Measurements from ENCODE around the gene DDX59. TPM values are rescaled to one million over a fixed set of nuclear protein-coding genes. Genes with fewer than 3 reads are reported as not detected.
A peak's percentile ranks its signal among the peaks of the same experiment; 100 is the strongest.

DDX59 gene
- total and polyA plus RNA-seq, 9 of the 15 experiments (the other 6 are each of a cell fraction or from before 2014, with no cell fraction given) = 8.3 to 30.4 (median 19.8) TPM

DNA sequence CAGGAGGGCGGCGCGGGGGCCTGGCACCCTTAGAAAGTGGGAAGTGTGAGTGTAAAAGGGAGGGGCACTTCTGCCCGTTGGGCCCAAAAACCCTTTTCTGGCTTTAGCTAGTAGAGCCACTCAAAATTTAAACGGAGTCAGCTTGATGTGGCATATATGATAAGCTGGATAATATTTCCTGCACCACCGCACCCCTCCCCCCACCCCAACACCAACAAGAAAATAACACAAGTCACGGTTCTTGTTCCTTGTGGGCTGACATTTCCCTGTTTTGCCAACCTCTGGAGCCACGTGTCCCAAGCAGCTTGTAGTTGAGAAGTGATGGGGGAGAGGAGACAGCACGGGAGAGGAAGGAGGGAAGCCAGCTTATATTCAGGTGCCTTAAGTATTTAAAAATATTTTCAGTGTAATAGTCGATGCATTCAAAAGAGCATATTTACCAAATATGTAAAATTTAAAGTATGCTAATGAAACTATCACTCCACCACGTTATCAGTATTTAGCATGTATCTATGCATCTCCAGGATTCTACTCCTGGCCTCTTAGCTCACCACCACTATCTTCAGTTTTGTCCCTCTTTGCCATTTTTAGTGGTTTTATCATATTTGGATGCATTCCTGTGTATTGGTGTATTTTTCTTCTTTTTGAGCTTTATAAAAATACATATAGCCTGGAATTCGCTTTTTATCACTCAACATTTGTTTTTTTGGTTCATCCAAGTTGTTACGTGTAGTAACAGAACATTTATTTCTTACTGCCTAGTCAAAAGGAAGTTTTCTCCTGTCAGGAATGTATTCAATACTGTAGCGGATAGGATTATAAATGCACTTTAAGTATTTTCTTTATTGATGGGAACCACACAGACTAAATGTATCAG, 773 bp upstream of the DDX59 start (continued):
- TF ChIP-seq, protein P1, sequence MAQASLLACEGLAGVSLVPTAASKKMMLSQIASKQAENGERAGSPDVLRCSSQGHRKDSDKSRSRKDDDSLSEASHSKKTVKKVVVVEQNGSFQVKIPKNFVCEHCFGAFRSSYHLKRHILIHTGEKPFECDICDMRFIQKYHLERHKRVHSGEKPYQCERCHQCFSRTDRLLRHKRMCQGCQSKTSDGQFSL (CRISPR knock-in tag; IDR thresholded peaks at IDR 0.05) = peak; percentile 64; the same call in 1 of the 2 replicates
- TF ChIP-seq, protein P1 (tag; IDR thresholded peaks at IDR 0.05) = 0 out of 4 replicates have a peak, but pooled peaks of 1 of the 2 experiments have one; percentile 51
- peak; percentile 58 for TF ChIP-seq ATF7 (IDR thresholded peaks at IDR 0.05)
- peak in 1 of 2 experiments; percentile 34; a peak in 3 of 4 replicates for TF ChIP-seq ARNT (IDR thresholded peaks at IDR 0.05)
- TF ChIP-seq, protein P2, sequence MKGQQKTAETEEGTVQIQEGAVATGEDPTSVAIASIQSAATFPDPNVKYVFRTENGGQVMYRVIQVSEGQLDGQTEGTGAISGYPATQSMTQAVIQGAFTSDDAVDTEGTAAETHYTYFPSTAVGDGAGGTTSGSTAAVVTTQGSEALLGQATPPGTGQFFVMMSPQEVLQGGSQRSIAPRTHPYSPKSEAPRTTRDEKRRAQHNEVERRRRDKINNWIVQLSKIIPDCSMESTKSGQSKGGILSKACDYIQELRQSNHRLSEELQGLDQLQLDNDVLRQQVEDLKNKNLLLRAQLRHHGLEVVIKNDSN (CRISPR knock-in tag; IDR thresholded peaks at IDR 0.05) = peak; percentile 86
- TF ChIP-seq POLR2H (tag; IDR thresholded peaks at IDR 0.05; ENCODE audit: low read depth) = peak; percentile 44; the same call in 1 of the 2 replicates
- TF ChIP-seq RBFOX2 (IDR thresholded peaks at IDR 0.05; ENCODE audit: low read depth, low read length) = no peak
- peak; percentile 70 for TF ChIP-seq MXI1 (IDR thresholded peaks at IDR 0.05; ENCODE audit: low read depth, low read length)
- peak; percentile 86 to 91 for TF ChIP-seq FOXK2 (conservative IDR thresholded peaks at IDR 0.05 in 1 of 2, IDR thresholded peaks at IDR 0.05 in 1 of 2; ENCODE audit: low read depth in 2 of 2)
- TF ChIP-seq KDM1A (IDR thresholded peaks at IDR 0.05) = peak; percentile 4 to 12; a peak in 2 of 4 replicates
- TF ChIP-seq FOXA3 (CRISPR knock-in tag; conservative IDR thresholded peaks at IDR 0.05 in 1 of 2, IDR thresholded peaks at IDR 0.05 in 1 of 2) = no peak
- TF ChIP-seq LCOR (CRISPR knock-in tag; IDR thresholded peaks at IDR 0.05) = peak; percentile 21; the same call in 1 of the 2 replicates
- no peak for TF ChIP-seq UBTF (IDR thresholded peaks at IDR 0.05; ENCODE audit: borderline replicate concordance in 1 of 2, low read depth in 2 of 2, low read length in 2 of 2)
- TF ChIP-seq CTBP1 (IDR thresholded peaks at IDR 0.05; ENCODE audit: borderline replicate concordance) = peak; percentile 52; the same call in 1 of the 2 replicates
- no peak; the same call in 1 of the 2 replicates for TF ChIP-seq ILF3 (IDR thresholded peaks at IDR 0.05; ENCODE audit: borderline replicate concordance)
- TF ChIP-seq SMARCA4 (IDR thresholded peaks at IDR 0.05) = peak; percentile 54; the same call in 1 of the 2 replicates
- TF ChIP-seq POLR2AphosphoS5 (IDR thresholded peaks at IDR 0.05; ENCODE audit: control insufficient read depth, insufficient read depth, low read depth, low read length) = peak; percentile 48
- peak in 1 of 2 experiments; percentile 43; a peak in 1 of 4 replicates for TF ChIP-seq TRIM24 (IDR thresholded peaks at IDR 0.05)
- peak; percentile 26 for TF ChIP-seq HDAC3 (IDR thresholded peaks at IDR 0.05; ENCODE audit: borderline replicate concordance, partially characterized antibody)
- TF ChIP-seq NR4A1 (CRISPR knock-in tag; IDR thresholded peaks at IDR 0.05) = no peak
- peak; percentile 85 for TF ChIP-seq NR4A1 (tag; IDR thresholded peaks at IDR 0.05)
- TF ChIP-seq EP400 (IDR thresholded peaks at IDR 0.05) = peak; percentile 93
- TF ChIP-seq SMARCE1 (IDR thresholded peaks at IDR 0.05) = 0 out of 2 replicates have a peak, but pooled peaks have one; percentile 49
- peak; percentile 9; the same call in 1 of the 2 replicates for TF ChIP-seq JUN (IDR thresholded peaks at IDR 0.05; ENCODE audit: borderline replicate concordance, low read depth, low read length)
- no peak for TF ChIP-seq JUN (CRISPR knock-in tag; IDR thresholded peaks at IDR 0.05; ENCODE audit: borderline replicate concordance)

Data from K562 (cell line).